ENCODE results near the gene PRRX2.
A peak's percentile ranks its signal among the peaks of the same experiment; 100 is the strongest.
"Not testable (repeated sequence)": the region's sequence is repeated elsewhere in the genome, so short reads cannot be mapped to it uniquely, and the experiment has no call there.

Gene PRRX2

DNA sequence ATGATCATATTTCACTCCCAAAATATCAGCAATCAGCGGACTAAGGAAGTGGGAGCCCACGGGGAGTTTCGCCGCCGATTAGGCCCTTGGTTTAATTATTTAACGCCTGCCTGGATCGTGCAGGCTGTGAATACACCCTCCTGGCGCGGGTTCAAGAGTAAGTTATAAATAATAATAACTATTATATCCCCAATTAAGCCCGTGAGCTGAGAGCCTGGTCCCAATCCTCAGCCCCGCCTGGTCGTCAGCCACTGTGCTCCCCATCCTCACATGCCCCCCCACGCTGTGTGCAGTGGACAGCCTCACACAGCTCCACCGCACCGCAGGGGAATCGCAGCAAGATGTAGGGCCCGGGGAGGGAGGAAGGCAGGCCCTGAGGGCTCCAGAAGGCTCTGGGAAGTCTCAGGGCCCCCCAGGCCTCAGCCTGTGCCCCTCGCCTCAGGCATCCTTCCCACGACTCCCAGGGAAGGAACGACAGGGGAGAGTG is 10.8 kb upstream of the PRRX2 start:
- DNase-seq (ENCODE audit: low spot score) = no peak

DNA sequence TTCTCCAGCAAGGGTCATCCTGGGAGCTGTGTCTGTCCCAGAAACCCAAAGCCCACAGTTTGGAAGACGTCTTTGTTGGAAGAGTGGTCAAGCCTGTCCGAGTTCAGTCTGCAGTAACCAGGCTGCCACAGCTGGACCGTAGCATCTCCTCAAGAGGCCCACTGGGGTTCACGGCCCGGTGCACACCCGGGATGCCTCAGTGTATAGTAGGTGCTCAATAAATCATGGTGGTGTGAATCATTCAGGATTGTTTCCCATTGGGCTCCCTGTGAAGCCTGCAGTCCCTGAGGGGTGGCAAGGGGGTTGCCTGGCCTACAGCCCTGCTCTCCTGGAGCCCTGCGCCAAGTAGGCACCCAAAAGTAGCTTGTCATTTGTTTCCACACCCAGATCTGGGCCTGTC is 10.3 kb upstream of the PRRX2 start:
- no peak for DNase-seq (ENCODE audit: low spot score)

DNA sequence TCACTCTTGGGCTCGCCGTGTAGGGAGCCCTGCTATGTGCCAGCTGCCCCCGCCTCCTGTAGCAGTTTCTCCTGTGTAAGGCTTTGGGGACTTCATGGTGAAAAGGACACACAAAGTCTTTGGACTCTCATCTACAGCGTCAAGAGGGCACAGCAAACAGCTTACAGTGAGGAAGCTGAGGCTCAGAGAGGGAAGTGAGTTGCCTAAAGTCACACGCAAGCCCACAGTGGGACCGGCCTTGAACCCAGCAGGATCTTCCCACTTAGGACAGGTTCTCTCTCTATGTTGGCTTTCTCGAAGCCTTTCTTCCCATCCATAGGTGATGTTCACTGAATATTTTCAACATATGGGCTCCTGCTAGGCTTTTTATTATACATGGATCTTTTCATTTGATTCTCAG is 9.8 kb upstream of the PRRX2 start:
- DNase-seq (ENCODE audit: low spot score) = no peak

DNA sequence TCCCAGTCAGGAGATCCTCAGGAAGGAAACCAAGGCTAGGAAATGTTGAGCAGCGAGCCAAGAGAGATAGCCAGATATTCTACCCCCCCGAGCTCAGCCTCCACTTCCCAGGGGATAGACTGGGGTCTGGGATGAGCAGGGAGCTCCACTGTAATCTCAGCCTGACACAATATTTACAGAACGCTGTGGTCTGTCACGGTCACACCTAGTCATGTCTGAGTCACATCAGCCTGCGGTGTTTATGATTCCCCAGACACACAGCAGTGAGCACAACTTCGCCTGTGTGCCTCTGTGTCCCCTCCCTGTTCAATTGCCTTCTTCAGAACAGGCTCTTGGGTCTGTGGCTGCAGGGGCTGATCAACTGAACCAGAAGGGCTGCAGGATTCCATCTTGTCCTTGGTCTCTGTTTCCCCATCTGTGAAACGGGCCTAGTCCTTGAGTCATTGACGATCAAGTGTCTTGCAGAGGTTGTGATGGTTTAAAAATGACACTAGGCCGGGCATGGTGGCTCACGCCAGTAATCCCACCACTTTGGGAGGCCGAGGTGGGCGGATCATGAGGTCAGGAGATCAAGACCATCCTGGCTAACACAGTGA is 8.6 kb upstream of the PRRX2 start:
- peak; percentile 54 for DNase-seq (ENCODE audit: low spot score)

DNA sequence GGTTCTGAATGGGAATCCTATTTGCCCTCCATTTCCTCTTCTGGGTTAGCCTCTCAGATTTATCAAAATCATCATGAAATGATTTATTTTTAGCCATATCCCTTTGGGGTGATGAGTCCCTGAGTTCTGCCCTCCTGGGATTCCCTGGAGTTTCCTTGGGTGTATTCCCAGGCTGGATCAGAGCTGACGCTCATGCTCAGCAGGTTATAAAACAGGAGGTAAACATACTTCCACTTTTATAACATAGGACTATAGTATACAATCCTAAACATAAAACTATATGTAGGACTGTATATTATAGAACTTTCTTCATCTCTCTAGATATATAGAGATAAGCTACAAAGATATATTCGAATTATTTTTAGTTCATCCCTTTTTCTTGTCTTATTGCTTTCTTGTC is 4.4 kb upstream of the PRRX2 start:
- DNase-seq (ENCODE audit: low spot score) = no peak

DNA sequence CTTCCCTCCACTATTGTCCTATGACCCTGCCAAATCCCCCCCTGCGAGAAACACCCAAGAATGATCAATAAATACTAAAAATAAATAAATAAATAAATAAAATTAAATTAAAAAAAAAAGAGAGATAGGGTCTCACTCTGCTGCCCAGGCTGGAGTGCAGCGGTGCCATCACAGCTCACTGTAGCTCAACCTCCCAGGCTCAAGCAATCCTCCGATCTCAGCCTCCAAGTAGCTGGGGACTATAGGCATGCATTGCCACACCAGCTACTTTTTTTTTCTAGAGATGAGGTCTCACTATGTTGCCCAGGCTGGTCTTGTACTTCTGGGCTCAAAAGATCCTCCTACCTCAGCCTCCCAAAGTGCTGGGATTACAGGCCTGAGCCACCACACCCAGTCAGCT is 3.2 kb upstream of the PRRX2 start:
- not testable (repeated sequence) for DNase-seq (ENCODE audit: low spot score)

DNA sequence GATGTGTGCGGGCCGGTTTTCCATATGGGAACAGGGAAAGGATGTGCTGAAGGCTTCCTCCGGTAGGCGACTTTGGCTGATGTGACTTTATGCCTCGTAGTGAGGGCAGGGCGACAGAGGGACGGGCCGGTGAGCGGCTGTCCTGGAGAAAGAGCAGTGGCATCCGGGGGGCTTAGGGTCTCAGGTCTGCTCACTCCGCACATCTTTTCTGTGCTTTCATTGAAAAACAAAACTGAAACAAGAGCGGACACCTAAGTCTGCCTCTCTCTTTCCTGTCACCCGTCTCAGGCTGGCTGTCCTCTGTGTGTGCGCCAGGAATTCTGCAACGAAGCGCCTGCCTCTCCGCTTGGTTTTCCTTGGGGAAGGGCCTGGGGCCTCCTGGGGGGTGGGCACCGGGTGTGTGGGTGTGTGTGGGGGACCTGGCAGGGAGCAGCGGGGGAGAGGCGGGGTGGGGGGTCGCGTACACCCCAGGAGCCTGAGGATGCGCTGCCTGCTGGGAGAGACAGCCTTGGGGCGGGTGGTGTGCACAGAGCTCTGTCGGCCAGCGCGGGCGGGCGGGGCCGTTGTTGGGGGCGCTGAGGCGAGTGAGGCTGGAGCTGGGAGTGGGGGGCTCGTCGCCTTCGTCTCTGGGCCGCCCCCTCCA is 580 bp upstream of the PRRX2 start:
- DNase-seq (ENCODE audit: low spot score) = no peak

DNA sequence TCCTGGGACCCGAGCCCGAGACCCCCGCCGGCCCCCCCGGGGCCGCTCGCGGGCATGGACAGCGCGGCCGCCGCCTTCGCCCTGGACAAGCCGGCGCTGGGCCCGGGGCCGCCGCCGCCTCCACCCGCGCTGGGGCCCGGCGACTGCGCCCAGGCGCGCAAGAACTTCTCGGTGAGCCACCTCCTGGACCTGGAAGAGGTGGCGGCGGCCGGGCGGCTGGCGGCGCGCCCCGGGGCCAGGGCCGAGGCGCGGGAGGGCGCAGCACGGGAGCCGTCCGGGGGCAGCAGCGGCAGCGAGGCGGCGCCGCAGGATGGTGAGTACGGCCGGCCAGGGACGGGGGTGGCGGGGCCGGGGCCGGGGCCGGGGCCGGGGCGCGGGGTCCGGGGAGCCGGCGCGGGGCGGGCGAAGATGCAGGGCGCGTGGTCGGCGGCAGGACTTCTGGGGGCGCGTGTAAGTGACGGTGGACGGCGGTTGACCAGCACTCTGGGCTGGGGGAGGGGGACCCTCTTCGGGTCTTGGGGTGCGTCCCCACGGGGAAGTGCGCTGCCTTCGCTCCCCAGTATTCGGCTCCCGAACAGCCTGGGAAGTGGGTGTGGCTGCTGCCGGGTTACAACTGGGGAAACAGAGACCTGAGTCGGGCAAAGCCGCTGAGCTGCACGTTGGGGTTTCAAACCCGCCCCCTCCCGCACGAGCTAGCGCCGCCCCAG is 520 bp downstream of the PRRX2 start:
- DNase-seq (ENCODE audit: low spot score) = no peak

DNA sequence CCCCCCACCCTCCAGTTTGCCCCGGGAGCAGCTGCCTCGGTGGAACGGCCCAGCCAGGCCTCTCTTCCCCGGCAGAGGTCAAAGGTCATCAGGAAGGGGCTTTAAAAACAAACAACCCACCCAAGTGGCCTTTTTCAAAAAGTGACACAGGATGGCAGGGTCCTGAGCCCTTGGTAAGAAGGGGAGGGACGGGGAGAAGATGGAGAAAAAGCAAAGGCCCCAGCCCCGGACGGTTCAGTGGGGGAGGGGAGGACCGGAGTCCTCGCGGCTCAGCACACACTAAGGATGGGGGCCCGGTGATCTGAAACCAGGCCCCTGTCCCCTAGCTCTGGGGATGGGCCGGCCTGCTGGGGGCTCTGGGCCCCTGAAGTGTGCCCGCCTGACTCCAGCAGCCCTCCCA is 1.1 kb downstream of the PRRX2 start:
- no peak for DNase-seq (ENCODE audit: low spot score)

DNA sequence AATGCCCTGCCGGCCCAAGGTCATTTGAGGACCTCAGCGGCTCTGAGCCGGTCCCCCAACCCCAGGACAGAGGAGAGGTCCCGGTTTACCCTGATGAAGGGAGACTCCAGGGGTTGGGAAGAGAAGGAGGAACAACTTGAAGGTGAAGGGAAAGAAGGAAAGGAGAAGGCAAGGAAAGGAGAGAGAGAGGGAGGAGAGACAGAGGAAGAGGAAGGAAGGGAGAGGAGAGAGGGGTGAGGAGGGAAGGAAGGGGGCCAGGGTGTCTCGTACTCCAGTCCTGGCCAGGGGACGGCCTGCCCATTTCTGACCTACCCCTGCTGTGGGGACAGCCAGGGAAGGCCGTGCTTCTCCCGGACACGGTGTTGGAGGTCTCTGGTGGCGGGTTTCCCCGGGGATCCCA is 1.9 kb downstream of the PRRX2 start:
- no peak for DNase-seq (ENCODE audit: low spot score)

DNA sequence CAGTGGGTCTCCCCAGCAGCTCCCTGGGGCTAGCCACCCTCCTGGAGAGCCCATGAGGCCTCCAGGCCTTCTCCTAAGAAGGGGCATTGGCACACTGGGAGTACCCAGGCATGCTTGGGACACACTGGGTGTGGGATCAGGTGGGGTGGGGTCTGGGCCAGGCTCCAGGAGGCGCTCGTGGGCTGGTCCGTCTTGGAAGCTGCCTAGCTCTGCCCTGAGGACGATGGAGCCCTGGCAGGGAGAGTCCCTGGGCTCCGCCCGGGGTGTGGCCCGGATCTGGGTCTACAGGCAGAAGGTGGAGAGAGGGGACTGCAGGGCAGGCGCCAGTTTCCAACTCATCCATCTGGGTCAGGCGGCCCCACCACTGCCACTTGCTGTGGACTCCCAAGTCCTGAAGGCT is 2.4 kb downstream of the PRRX2 start:
- no peak for DNase-seq (ENCODE audit: low spot score)

DNA sequence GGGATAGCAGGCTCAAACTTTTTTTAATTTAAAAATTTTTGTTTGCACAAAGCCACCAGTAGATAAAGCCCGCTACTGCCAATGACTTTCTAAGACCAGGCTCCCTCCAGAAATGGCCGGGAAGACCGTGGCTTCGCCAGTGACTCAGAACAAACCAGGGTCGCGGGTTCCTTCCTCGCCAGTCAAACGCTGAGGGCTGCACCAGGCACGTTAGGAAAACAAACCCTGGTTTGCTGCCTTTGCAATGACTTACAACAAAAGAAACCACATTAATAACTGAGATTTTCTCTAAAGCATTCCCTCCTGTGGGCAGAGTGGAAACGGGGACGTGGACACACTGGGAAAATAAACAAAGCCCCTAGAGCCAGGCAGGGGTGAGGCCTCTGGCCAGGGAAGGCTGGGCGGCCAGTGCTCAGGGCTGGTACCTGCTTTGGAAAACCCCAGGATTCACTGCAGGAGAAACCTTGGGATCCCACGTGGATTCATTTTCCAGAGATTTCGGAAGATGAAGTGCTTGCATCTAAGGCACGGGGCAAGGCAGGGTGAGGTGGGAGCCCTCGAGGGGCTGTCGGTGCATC is 3.8 kb downstream of the PRRX2 start:
- peak; percentile 27 for DNase-seq (ENCODE audit: low spot score)

DNA sequence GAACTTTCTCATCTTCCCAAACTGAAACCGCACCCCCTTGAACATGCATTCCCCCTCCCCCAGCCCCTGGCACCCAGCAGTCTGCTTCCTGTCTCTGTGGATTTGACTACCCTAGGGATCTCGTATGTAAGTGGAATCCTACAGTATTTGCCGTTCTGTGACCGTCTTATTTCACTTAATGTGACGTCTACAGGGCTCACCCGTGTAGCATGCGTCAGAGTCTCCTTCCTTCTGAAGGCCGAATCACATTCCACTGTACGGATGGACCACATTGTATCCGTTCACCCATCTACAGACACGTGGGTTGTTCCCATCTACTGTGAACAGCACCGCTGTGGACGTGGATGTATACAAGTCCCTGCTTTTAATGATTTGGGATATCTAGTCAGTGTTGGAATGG is 4.5 kb downstream of the PRRX2 start:
- DNase-seq (ENCODE audit: low spot score) = no peak

DNA sequence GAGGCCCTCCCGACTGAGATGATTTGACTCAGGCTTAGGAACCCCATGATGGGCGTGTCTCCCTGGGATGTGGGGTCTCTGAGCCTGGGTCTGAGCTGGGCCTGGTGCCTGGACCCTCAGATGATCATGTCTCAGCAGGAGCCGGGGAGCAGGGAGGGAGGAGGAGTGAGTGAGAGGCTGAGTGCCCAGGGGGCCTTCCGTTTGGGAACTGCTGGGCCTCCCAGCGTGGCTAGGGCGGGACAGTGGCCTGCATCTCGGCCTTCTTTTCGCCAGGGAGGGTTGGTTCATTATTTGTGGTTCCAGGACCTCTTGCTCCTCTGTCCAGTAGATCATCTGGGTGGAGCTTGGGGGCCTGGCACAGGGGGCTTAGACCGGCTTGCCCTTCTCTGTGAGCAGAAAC is 5.6 kb downstream of the PRRX2 start:
- DNase-seq (ENCODE audit: low spot score) = no peak

DNA sequence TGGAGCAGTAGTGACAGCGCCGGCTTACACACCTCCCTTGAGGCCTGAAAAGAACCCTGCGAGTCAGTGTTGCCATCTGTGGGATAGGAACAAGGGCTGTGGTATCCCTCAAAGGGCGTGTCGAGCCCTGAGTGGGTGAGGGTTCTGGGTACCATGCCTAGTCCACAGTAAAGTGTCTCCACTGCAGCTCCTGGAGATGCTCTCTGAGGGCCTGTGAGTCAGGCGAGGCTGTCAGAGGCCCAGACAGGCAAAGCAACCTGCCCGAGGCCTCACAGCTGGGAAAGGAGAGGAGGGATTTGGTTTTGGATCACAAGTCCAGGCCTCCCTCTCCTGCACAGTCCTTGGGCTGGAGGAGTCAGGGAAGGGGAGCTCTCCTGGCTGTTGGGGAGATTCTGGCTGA is 6.1 kb downstream of the PRRX2 start:
- no peak for DNase-seq (ENCODE audit: low spot score)

DNA sequence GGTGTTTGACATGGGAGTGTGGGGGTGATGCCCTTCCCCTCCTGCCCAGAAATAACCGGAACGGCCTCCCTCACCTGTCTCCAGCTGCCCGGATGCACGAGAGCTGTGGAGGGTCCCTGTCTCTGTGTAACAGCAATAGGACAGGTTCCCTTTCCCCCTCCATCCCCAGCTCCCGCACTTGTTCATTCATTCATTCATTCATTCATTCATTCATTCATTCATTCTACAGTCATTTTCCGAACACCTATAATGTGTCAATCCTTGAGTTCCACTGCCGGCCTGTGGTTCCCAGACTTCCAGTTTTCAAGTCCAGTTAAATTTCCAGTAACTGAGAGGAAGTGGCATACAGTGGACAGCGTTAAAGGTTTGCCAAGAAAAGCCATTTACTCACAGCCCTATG is 7.3 kb downstream of the PRRX2 start:
- no peak for DNase-seq (ENCODE audit: low spot score)

DNA sequence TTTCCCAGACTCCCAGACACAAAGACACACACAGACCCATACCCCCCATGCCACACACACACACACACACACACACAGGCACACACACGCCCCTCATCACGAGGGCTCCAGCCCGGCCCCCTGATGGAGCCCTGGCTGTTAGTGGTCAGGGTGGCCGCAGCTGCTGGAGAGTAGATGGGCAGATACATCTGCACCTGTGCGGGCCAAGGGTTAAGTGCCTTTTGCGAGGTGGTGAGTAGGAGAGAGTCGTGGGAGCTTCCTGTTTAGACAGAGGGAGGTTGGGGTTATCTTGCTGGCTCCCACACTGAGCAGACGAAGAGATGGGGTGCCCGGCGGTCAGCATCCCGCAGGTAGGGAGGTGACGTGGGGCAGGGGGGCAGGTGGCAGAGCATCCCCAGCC is 8.2 kb downstream of the PRRX2 start:
- DNase-seq (ENCODE audit: low spot score) = no peak

DNA sequence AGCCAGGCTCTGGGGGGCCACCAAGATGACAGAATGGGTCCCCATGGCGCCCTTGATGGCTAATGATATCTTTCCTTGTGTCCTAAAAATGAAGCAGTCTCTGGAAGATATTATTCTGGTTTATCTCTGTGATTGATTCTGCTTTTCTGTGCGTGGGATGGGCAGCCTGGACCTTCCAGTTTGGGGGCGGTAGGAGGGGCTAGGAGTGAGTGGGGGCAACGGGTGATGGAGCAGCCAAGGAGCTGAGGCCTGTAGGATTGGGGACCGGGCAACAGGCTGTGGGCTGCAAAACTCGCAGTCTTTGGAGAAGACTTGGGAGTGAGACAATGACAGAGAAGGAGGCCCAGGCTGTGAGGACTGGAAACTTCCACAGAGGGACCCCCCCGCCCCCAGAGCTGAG is 8.8 kb downstream of the PRRX2 start:
- no peak for DNase-seq (ENCODE audit: low spot score)

DNA sequence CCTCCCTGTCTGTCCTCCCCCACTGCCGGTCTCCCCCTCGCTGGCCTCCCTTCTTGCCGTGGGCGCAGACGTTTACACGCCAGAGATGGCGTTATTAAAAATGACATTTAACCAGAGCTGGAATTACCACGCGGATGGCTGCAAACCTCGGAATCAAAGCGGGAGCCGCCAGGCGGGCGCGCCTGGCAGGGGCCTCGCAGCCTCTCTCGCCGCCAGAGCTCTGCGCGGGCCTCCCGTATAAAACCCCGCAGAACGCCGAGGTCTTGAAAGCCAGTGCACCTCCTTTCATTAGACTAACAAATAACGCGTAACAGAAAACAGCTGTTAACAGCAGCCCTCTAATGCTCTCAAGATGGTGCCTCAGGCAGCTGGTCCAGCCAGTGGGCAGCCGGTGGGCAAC is 10.2 kb downstream of the PRRX2 start:
- no peak for DNase-seq (ENCODE audit: low spot score)

DNA sequence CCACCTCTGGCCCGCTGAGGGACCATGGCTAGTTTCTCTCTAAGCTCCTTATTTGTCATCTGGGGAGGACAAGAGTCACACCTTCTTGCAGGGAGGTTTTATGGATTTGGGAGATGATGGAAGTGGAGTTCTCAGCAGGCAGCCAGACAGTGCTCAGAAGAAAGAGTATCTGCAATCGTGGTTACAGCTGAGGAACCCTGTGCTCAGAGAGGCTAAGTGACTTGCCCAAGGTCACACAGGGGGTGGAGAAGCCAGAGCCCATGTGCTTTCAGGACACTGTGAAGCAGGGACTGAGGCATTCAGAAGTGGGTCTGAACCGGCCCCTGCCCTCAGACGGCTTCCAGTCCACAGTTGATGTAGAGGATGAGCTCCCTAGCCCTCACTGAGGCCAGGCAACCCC is 10.8 kb downstream of the PRRX2 start:
- DNase-seq (ENCODE audit: low spot score) = no peak

DNA sequence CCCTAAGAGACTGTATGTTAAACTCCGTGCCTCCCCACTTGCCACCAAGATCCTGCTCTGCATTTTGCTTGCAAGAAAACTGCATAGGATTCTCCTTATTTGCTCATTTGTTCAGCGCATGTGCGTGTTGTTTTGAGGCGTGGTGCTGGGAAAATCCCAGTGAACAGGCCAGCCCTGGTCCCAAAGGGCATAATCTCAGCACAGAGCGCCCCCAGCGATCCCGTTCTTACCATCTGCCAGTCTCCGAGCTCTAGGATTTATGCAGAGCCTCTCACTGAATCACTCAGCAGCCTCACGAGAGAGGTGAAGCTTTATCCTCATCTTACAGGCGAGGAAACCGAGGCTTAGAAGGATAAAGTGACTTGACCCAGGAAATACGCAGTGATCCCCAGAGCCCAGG is 11.5 kb downstream of the PRRX2 start:
- DNase-seq (ENCODE audit: low spot score) = no peak

DNA sequence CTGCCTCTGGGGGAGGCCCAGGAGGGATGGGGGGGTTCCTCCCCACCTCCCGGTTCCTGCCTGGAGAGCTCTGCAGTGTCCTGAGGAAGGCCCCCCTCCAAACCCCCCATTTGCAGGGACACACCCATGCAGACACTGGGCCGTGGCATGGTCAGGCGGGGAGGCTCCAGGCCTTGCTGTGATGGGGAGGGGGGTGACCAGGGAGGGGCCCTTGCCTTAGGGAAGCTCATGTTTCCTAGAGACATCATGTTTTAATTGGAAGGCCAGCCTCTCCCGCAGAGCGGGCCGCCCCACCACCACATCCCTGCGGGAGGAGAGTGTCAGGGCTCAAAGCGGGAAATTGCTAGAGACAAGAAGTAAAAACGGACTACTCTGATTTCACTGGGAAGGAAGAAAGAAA is 12.0 kb downstream of the PRRX2 start:
- no peak for DNase-seq (ENCODE audit: low spot score)

DNA sequence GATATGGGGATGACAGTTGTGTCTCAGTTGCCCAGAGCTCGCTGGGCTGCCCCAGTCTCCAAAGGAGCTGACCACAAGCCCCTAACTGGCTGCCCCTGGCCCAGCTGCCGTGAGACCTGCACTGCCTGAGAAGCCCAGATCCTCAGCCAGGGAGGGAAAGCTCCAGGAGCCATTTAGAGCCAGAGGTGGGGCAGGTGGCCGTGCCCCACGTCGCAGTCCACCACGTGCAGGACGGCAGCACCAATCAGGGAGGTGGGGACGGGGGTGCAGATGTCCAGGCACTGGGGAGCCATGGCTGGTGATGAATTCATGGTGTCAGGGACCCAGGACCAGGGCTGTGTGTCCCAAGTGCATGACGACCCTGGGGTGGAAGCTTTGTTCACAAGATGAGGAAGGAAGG is 13.4 kb downstream of the PRRX2 start:
- no peak for DNase-seq (ENCODE audit: low spot score)
